Hepatocyte (in vitro differentiated cells): ENCODE measurements around the gene OBP2B. TPM values are rescaled to one million over a fixed set of nuclear protein-coding genes. Genes with fewer than 3 reads are reported as not detected.

Experiments
- DNase-seq: peaks from one replicate; pipeline ENCODE4 v3.0.0-alpha.2; 2016; ENCODE audit warnings: low spot score
- H2AFZ ChIP-seq: fragments of 200-600 bp; sonication (generic); 2 replicates; pipeline ENCODE4 v1.6.0; 2016; ENCODE audit warnings: antibody characterized with exemption, mild to moderate bottlenecking
- H3K27ac ChIP-seq: fragments of 200-600 bp; sonication (generic); 2 replicates; pipeline ENCODE4 v1.5.1; 2016; ENCODE audit warnings: mild to moderate bottlenecking
- H3K27me3 ChIP-seq: fragments of 200-600 bp; sonication (generic); 2 replicates; pipeline ENCODE4 v1.6.1; 2016
- H3K36me3 ChIP-seq: fragments of 200-600 bp; sonication (generic); replicated peaks from 2 replicates; pipeline ENCODE4 v1.5.1; 2016; ENCODE audit warnings: low read depth; ENCODE audit not compliant: insufficient read depth
- H3K4me1 ChIP-seq: fragments of 200-600 bp; sonication (generic); 2 replicates; pipeline ENCODE4 v1.5.1; 2016; ENCODE audit warnings: mild to moderate bottlenecking, moderate library complexity; ENCODE audit not compliant: insufficient read depth
- H3K4me2 ChIP-seq: fragments of 200-600 bp; sonication (generic); 2 replicates; pipeline ENCODE4 v1.6.0; 2016
- H3K4me3 ChIP-seq: fragments of 200-600 bp; sonication (generic); 2 replicates; pipeline ENCODE4 v1.5.1; 2016; ENCODE audit warnings: mild to moderate bottlenecking
- H3K79me2 ChIP-seq: fragments of 200-600 bp; sonication (generic); 2 replicates; pipeline ENCODE4 v1.6.0; 2017; ENCODE audit warnings: mild to moderate bottlenecking
- H3K9me2 ChIP-seq: fragments of 200-600 bp; sonication (generic); replicated peaks from 2 replicates; pipeline ENCODE4 v1.6.0; 2017; ENCODE audit warnings: mild to moderate bottlenecking; ENCODE audit not compliant: insufficient read depth
- H3K9me3 ChIP-seq: fragments of 200-600 bp; sonication (generic); 2 replicates; pipeline ENCODE4 v1.5.1; 2016; ENCODE audit warnings: low read depth, mild to moderate bottlenecking
- H4K20me1 ChIP-seq: fragments of 200-600 bp; sonication (generic); 2 replicates; pipeline ENCODE4 v1.6.0; 2016; ENCODE audit warnings: mild to moderate bottlenecking; ENCODE audit not compliant: insufficient read depth, poor library complexity, severe bottlenecking
- CTCF ChIP-seq: fragments of 200-600 bp; sonication (generic); IDR thresholded peaks from 2 replicates; pipeline ENCODE4 v1.5.1; 2016; ENCODE audit warnings: antibody characterized with exemption, mild to moderate bottlenecking; ENCODE audit not compliant: poor library complexity
- EZH2 ChIP-seq: fragments of 200-600 bp; sonication (generic); IDR thresholded peaks from 2 replicates; pipeline ENCODE4 v1.6.1; 2016; ENCODE audit warnings: antibody characterized with exemption, mild to moderate bottlenecking, borderline replicate concordance
- EZH2phosphoT487 ChIP-seq: fragments of 200-600 bp; sonication (generic); IDR thresholded peaks from one replicate; pipeline ENCODE4 v1.6.1; 2018; ENCODE audit warnings: antibody characterized with exemption, mild to moderate bottlenecking, low read depth, moderate library complexity; ENCODE audit not compliant: unreplicated experiment, severe bottlenecking
- WGBS: methylation state at CpG from one replicate; pipeline ENCODE4 v1.1.6; 2016; ENCODE audit warnings: low lambda C conversion rate; ENCODE audit errors: missing lambda C conversion rate; 5-methylcytosine and 5-hydroxymethylcytosine counted together
- polyA plus RNA-seq: library from polyadenylated mRNA; unstranded; fragments of >200 nt; fragmentation: Nextera tagmentation; extraction: Ambion mirVana; gene quantifications from 2 replicates; pipeline ENCODE4 v1.2.1, GENCODE V29; 2016
- total RNA-seq: library from RNA; depleted of rRNA; stranded (reverse); fragments of >200 nt; gene quantifications from 2 replicates; pipeline ENCODE4 v1.2.3, GENCODE V29; 2014

OBP2B gene
- total and polyA plus RNA-seq, 2 experiments from 2014 or later, result not detected

DNA sequence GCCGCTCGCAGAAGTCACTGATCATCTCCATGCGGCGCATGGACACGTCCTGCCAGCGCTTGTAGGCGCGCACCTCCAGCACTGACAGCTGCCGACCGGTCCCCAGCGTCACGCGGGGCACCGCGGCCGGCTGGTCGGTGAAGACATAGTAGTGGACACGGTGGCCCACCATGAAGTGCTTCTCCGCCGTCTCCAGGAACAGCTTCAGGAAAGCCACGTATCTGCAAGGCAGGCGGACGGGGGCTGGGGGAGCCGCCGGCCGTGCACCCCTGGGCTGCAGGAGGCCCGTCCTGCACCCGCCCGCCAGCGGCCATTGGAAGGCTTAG is 47.0 kb upstream of the OBP2B start:
- Histone ChIP-seq H3K79me2 (no peaks in the 10 kb centered on the region), H3K27ac (no peak overlapping the region), H3K4me1 (peaks cover 22% of the 10 kb centered on the region), H2AFZ (no peak overlapping the region), H3K4me2 (no peak overlapping the region), H3K9me2 (no peaks in the 10 kb centered on the region), H3K9me3 (no peaks in the 10 kb centered on the region), H3K36me3 (no peaks in the 10 kb centered on the region), H4K20me1 (no peaks in the 10 kb centered on the region), H3K27me3 (no peaks in the 10 kb centered on the region), H3K4me3 (no peak overlapping the region)
- no peak for TF ChIP-seq CTCF
- no peak for TF ChIP-seq EZH2phosphoT487
- no peak for TF ChIP-seq EZH2
- no peak for DNase-seq
- 98% methylated on average over 30 of the region's 30 CpGs for WGBS

DNA sequence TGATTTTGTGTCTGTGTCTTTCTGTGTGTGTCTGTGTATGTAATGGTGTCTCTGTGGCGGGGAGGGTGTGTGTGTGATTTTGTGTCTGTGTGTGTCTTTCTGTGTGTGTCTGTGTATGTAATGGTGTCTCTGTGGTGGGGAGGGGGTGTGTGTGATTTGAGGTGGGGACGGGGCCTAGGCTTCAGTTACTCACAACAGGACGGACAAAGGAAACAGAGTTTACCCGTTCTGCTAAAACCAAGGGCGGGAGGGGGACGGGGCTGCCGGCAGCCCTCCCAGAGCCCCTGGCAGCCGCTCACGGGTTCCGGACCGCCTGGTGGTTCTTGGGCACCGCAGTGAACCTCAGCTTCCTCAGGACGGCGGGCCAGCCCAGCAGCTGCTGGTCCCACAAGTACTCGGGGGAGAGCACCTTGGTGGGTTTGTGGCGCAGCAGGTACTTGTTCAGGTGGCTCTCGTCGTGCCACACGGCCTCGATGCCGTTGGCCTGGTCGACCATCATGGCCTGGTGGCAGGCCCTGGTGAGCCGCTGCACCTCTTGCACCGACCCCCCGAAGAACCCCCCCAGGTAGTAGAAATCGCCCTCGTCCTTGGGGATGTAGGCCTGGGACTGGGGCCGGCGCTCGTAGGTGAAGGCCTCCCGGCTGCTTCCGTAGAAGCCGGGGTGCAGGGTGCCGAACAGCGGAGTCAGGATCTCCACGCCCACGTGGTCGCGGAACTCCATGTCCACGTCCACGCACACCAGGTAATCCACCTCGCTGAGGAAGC is 46.5 kb upstream of the OBP2B start:
- H3K4me1 ChIP-seq, result peaks cover 27% of the 10 kb centered on the region
- no peaks in the 10 kb centered on the region for H3K27me3 ChIP-seq
- 97% methylated on average over 18 of the region's 42 CpGs for WGBS
- no peak overlapping the region for H3K27ac ChIP-seq
- TF ChIP-seq EZH2 (no peak), CTCF (no peak), EZH2phosphoT487 (no peak)
- H3K79me2 ChIP-seq, result no peaks in the 10 kb centered on the region
- no peak for DNase-seq
- no peaks in the 10 kb centered on the region for H4K20me1 ChIP-seq
- no peaks in the 10 kb centered on the region for H3K36me3 ChIP-seq
- H3K4me2 ChIP-seq, result no peak overlapping the region
- H3K4me3 ChIP-seq, result no peak overlapping the region
- no peaks in the 10 kb centered on the region for H3K9me3 ChIP-seq
- H3K9me2 ChIP-seq, result no peaks in the 10 kb centered on the region
- no peak overlapping the region for H2AFZ ChIP-seq

- no peaks in the 10 kb centered on the region for H3K79me2 ChIP-seq
- H3K27me3 ChIP-seq, result no peaks in the 10 kb centered on the region
- no peaks in the 10 kb centered on the region for H3K9me3 ChIP-seq
- no peak overlapping the region for H3K27ac ChIP-seq
- peaks cover 32% of the 10 kb centered on the region for H3K4me1 ChIP-seq
- DNase-seq, result no peak
- H2AFZ ChIP-seq, result no peak overlapping the region
- H3K4me2 ChIP-seq, result no peak overlapping the region
- H3K36me3 ChIP-seq, result no peaks in the 10 kb centered on the region
- H3K4me3 ChIP-seq, result no peak overlapping the region
- no peaks in the 10 kb centered on the region for H3K9me2 ChIP-seq
- H4K20me1 ChIP-seq, result no peaks in the 10 kb centered on the region
- TF ChIP-seq EZH2phosphoT487 (no peak), EZH2 (no peak), CTCF (no peak)
- 87% methylated on average over 5 of the region's 5 CpGs for WGBS
Observed at GRCh38 chr9:133254471-133254870, 45.4 kb upstream of the OBP2B start.

GRCh38 chr9:133253268-133253667 is 44.2 kb upstream of the OBP2B start:
- 84% methylated on average over 1 of the region's 1 CpG for WGBS
- Histone ChIP-seq H3K4me2 (no peak overlapping the region), H3K27ac (no peak overlapping the region), H3K9me3 (no peaks in the 10 kb centered on the region), H3K36me3 (no peaks in the 10 kb centered on the region), H4K20me1 (no peaks in the 10 kb centered on the region), H3K4me3 (no peak overlapping the region), H3K27me3 (no peaks in the 10 kb centered on the region), H2AFZ (no peak overlapping the region), H3K79me2 (no peaks in the 10 kb centered on the region), H3K9me2 (no peaks in the 10 kb centered on the region), H3K4me1 (peaks cover 25% of the 10 kb centered on the region)
- no peak for TF ChIP-seq EZH2
- TF ChIP-seq EZH2phosphoT487, result no peak
- TF ChIP-seq CTCF, result no peak
- DNase-seq, result no peak
